HepG2 (cell line): ENCODE results near the gene PSMA4. TPM values are rescaled to one million over a fixed set of nuclear protein-coding genes. Genes with fewer than 3 reads are reported as not detected.

Source experiments
- ATAC-seq: fragments of 200-7000 bp; cut with Tn5 transposase; 3 replicates; pipeline ENCODE4 v1.9.1; 2020; ENCODE audit warnings: mild to moderate bottlenecking, moderate library complexity
- BruUV-seq: library from RNA; stranded (reverse); fragments of 400-500 nt; replicated peaks from 2 replicates; lab custom pipeline; 2021; lab: Mats Ljungman, UMichigan
- CTCF ChIA-PET: fragments of 300-600 bp; formaldehyde crosslinking; extraction: SDS; loops from one replicate; lab custom pipeline; 2021; ENCODE audit warnings: low total read pairs, inconsistent platforms, low intra/inter-chr PET ratio; lab: Yijun Ruan, JAX
- POLR2A ChIA-PET: fragments of 350-600 bp; sonication (Branson Sonifier 250); formaldehyde crosslinking; loops from one replicate; lab custom pipeline; 2020; ENCODE audit warnings: antibody characterized with exemption, inconsistent platforms; lab: Yijun Ruan, JAX
- DNase-seq: peaks from one replicate; pipeline ENCODE4 v3.0.0-alpha.2; 2015; ENCODE audit warnings: low spot score
- FAIRE-seq: peaks from 3 replicates; lab custom pipeline; 2011; peaks lifted over from hg19 to GRCh38; lab: Jason Lieb, UNC
- H2AFZ ChIP-seq: one replicate; pipeline ENCODE4 v1.6.1; 2011; ENCODE audit warnings: low read length, inconsistent platforms
- H3K27ac ChIP-seq: fragments of 300-600 bp; 3 replicates; pipeline ENCODE4 v1.8.0; 2011; ENCODE audit warnings: mixed run types, mild to moderate bottlenecking, mixed read lengths, low read length, inconsistent platforms; ENCODE audit not compliant: insufficient read depth; ENCODE audit errors: extremely low read length
- H3K27me3 ChIP-seq, 2 experiments: fragments of 200-600 bp in 1 of 2; 2 replicates in 1 of 2; 3 replicates in 1 of 2; pipeline versions ENCODE4 v1.6.0 to v1.8.0; 2011; ENCODE audit warnings: low read length in 2 of 2, mild to moderate bottlenecking in 2 of 2, moderate library complexity in 2 of 2, inconsistent platforms in 1 of 2; ENCODE audit not compliant: insufficient read depth in 2 of 2, control insufficient read depth in 1 of 2
- H3K36me3 ChIP-seq, 2 experiments: fragments of 200-600 bp in 1 of 2; replicated peaks in 1 of 2; 2 replicates in 1 of 2; 3 replicates in 1 of 2; pipeline versions ENCODE4 v1.5.1 to v1.8.0; 2011; ENCODE audit warnings: low read length in 2 of 2, inconsistent platforms in 1 of 2; ENCODE audit not compliant: insufficient read depth in 2 of 2, control insufficient read depth in 1 of 2
- H3K4me1 ChIP-seq: 2 replicates; pipeline ENCODE4 v1.5.1; 2012; ENCODE audit warnings: low read length, inconsistent platforms; ENCODE audit not compliant: insufficient read depth
- H3K4me2 ChIP-seq: 2 replicates; pipeline ENCODE4 v1.6.0; 2011; ENCODE audit warnings: low read depth, low read length, inconsistent platforms
- H3K4me3 ChIP-seq, 3 experiments: fragments of 200-600 bp in 1 of 3; sonication (generic), shearing (Covaris generic) in 1 of 3; replicated peaks in 1 of 3; 2 replicates each; pipeline ENCODE4 v1.5.1; 2011 to 2016; ENCODE audit warnings: low read length in 3 of 3, inconsistent platforms in 2 of 3, low read depth in 2 of 3, mild to moderate bottlenecking in 2 of 3, control low read depth in 1 of 3, mixed read lengths in 1 of 3; ENCODE audit not compliant: insufficient read depth in 1 of 3
- H3K79me2 ChIP-seq: one replicate; pipeline ENCODE4 v1.6.1; 2011; ENCODE audit warnings: low read length, inconsistent platforms; ENCODE audit not compliant: insufficient read depth
- H3K9ac ChIP-seq: 2 replicates; pipeline ENCODE4 v1.6.0; 2011; ENCODE audit warnings: mild to moderate bottlenecking, low read depth, low read length, inconsistent platforms; ENCODE audit not compliant: insufficient read depth
- H3K9me3 ChIP-seq: 2 replicates; pipeline ENCODE4 v1.5.1; 2012; ENCODE audit warnings: mild to moderate bottlenecking, low read length
- H4K20me1 ChIP-seq: 2 replicates; pipeline ENCODE4 v1.6.0; 2011; ENCODE audit warnings: inconsistent platforms, mild to moderate bottlenecking, low read length, moderate library complexity; ENCODE audit not compliant: insufficient read depth
- AFF4 ChIP-seq: sonication (generic); formaldehyde crosslinking; IDR thresholded peaks from 2 replicates; pipeline ENCODE4 v1.4.0; 2020; ENCODE audit warnings: missing genetic modification reagents
- DZIP1 ChIP-seq: sonication (generic); formaldehyde crosslinking; IDR thresholded peaks from 2 replicates; pipeline ENCODE4 v1.5.0; 2020; ENCODE audit warnings: mild to moderate bottlenecking, missing genetic modification reagents
- KLF16 ChIP-seq, 2 experiments: sonication (generic) in 1 of 2; formaldehyde crosslinking in 1 of 2; IDR thresholded peaks; 2 replicates each; pipeline versions ENCODE4 v1.6.1 to v1.8.0; 2016 to 2023; ENCODE audit warnings: missing genetic modification reagents in 2 of 2, missing compliant biosample characterization in 1 of 2
- NFRKB ChIP-seq: fragments of 450-650 bp; IDR thresholded peaks from 2 replicates; pipeline ENCODE4 v1.6.1; 2017
- NRL ChIP-seq: sonication (generic); formaldehyde crosslinking; IDR thresholded peaks from 2 replicates; pipeline ENCODE4 v1.5.0; 2020; ENCODE audit warnings: missing genetic modification reagents, mild to moderate bottlenecking, moderate library complexity, borderline replicate concordance
- PHF20 ChIP-seq: sonication (generic); formaldehyde crosslinking; IDR thresholded peaks from 2 replicates; pipeline ENCODE4 v1.5.0; 2020; ENCODE audit warnings: mild to moderate bottlenecking, missing genetic modification reagents
- RFXAP ChIP-seq: sonication (generic); formaldehyde crosslinking; IDR thresholded peaks from 2 replicates; pipeline ENCODE4 v1.4.0; 2020; ENCODE audit warnings: missing genetic modification reagents, borderline replicate concordance
- UBTF ChIP-seq: sonication (generic); formaldehyde crosslinking; IDR thresholded peaks from 2 replicates; pipeline ENCODE4 v1.4.0; 2020; ENCODE audit warnings: mild to moderate bottlenecking, missing genetic modification reagents
- YEATS4 ChIP-seq: sonication (generic); formaldehyde crosslinking; IDR thresholded peaks from 2 replicates; pipeline ENCODE4 v1.4.0; 2020; ENCODE audit warnings: missing genetic modification reagents, borderline replicate concordance
- ZFP41 ChIP-seq: sonication (generic); formaldehyde crosslinking; IDR thresholded peaks from 2 replicates; pipeline ENCODE4 v1.4.0; 2020; ENCODE audit warnings: mild to moderate bottlenecking, missing genetic modification reagents, borderline replicate concordance
- ZNF383 ChIP-seq: sonication (generic); formaldehyde crosslinking; IDR thresholded peaks from 2 replicates; pipeline ENCODE4 v1.4.0; 2020; ENCODE audit warnings: missing genetic modification reagents, mild to moderate bottlenecking, borderline replicate concordance
- ZNF501 ChIP-seq: sonication (generic); formaldehyde crosslinking; IDR thresholded peaks from 2 replicates; pipeline ENCODE4 v1.5.1; 2020; ENCODE audit warnings: mild to moderate bottlenecking, moderate library complexity, missing genetic modification reagents
- WGBS: methylation state at CpG from one replicate; pipeline ENCODE4 v1.1.6; 2017; ENCODE audit warnings: low lambda C conversion rate; 5-methylcytosine and 5-hydroxymethylcytosine counted together
- in situ Hi-C: cut with HindIII; loops from 2 replicates; pipeline ENCODE4 v1.10.0; 2017; ENCODE audit warnings: low pct_unique_long_range_greater_than_20kb; ENCODE audit not compliant: extremely low pct_ligation_motif_present
- intact Hi-C: fragments of 100-400 bp; cut with micrococcal nuclease; formaldehyde crosslinking; loops from one replicate; pipeline ENCODE4 v1.10.0; 2022; ENCODE audit not compliant: unreplicated experiment
- polyA plus RNA-seq, 8 experiments: library from polyadenylated mRNA; depleted of rRNA in 3 of 8; stranded (reverse) in 7 of 8; unstranded in 1 of 8; fragments of >200 nt; fragmentation: Illumina TruSeq in 4 of 8; extraction: Trizol in 4 of 8; gene quantifications; 2 replicates each; pipeline versions ENCODE4 v1.2.1 to v1.2.3, GENCODE V29; 2011 to 2016; ENCODE audit warnings: low read depth in 4 of 8, missing spikeins in 1 of 8, mixed read lengths in 1 of 8; ENCODE audit not compliant: insufficient read depth in 1 of 8
- total RNA-seq, 5 experiments: library from RNA; depleted of rRNA; stranded (reverse); fragments of >200 nt; fragmentation: Illumina TruSeq; extraction: Trizol; gene quantifications; 2 replicates each; pipeline ENCODE4 v1.2.3, GENCODE V29; 2016; ENCODE audit warnings: low read depth in 1 of 5

Gene PSMA4
- total and polyA plus RNA-seq, 2 of the 13 experiments (the other 11 are each of a cell fraction or from before 2014, with no cell fraction given) = 202 to 404 TPM

- H2AFZ ChIP-seq = peak overlapping the region; percentile 69
- FAIRE-seq = no peak
- H3K9ac ChIP-seq = peak overlapping the region; percentile 50
- H3K27ac ChIP-seq = no peak overlapping the region
- H3K27me3 ChIP-seq = no peaks in the 10 kb centered on the region
- H4K20me1 ChIP-seq = no peaks in the 10 kb centered on the region
- peak overlapping the region; percentile 61 to 80 (median 73) for H3K4me3 ChIP-seq
- H3K9me3 ChIP-seq = no peaks in the 10 kb centered on the region
- H3K4me2 ChIP-seq = peak overlapping the region; percentile 91
- WGBS = 4% methylated on average over 16 of the region's 19 CpGs
- peak; percentile 24 for DNase-seq
- TSS peak; percentile 63 for BruUV-seq
- POLR2A ChIA-PET = interaction anchor here (0.7 to 2.6 kb wide), 6 partner anchors 18 to 128 kb away, joined by 3 to 40 read pairs (median 4); partner anchors contain the start of genes HYKK, IREB2 and PSMA4
- intact Hi-C loops = loop anchor here (1.0 to 10.0 kb wide), 3 partner anchors 26 to 261 kb away; partner anchors contain the start of genes HYKK and PSMA4
- peaks cover 1% of the 10 kb centered on the region for H3K79me2 ChIP-seq
- CTCF ChIA-PET = no interaction called here
- in situ Hi-C loops = no loop called here
- no peaks in the 10 kb centered on the region for H3K36me3 ChIP-seq
- peak; percentile 57 for ATAC-seq
- peaks cover 18% of the 10 kb centered on the region for H3K4me1 ChIP-seq
- TF ChIP-seq NFRKB = no peak
- TF ChIP-seq ZFP41 (CRISPR knock-in tag) = 0 out of 2 replicates have a peak, but pooled peaks have one; percentile 40
- peak; percentile 8; the same call in 1 of the 2 replicates for TF ChIP-seq UBTF (CRISPR knock-in tag)
- TF ChIP-seq NRL = 0 out of 2 replicates have a peak, but pooled peaks have one; percentile 34
- 0 out of 4 replicates have a peak, but pooled peaks of 1 of the 2 experiments have one; percentile 21 for TF ChIP-seq KLF16 (CRISPR knock-in tag; IDR thresholded peaks at IDR 0.05)
- no peak for TF ChIP-seq ZNF383 (CRISPR knock-in tag)
- 0 out of 2 replicates have a peak, but pooled peaks have one; percentile 4 for TF ChIP-seq YEATS4 (CRISPR knock-in tag)
- TF ChIP-seq RFXAP (CRISPR knock-in tag) = no peak
- 0 out of 2 replicates have a peak, but pooled peaks have one; percentile 2 for TF ChIP-seq PHF20 (CRISPR knock-in tag)
- no peak for TF ChIP-seq AFF4 (CRISPR knock-in tag)
- TF ChIP-seq ZNF501 = 0 out of 2 replicates have a peak, but pooled peaks have one; percentile 20
- 0 out of 2 replicates have a peak, but pooled peaks have one; percentile 43 for TF ChIP-seq DZIP1 (CRISPR knock-in tag)
Measured at GRCh38 chr15:78565951-78566774, 25.9 kb downstream of the PSMA4 start.
